ENCODE measurements around the gene ZNF649.
"Not testable (repeated sequence)": the region's sequence is repeated elsewhere in the genome, so short reads cannot be mapped to it uniquely, and the experiment has no call there.

Gene ZNF649

DNA sequence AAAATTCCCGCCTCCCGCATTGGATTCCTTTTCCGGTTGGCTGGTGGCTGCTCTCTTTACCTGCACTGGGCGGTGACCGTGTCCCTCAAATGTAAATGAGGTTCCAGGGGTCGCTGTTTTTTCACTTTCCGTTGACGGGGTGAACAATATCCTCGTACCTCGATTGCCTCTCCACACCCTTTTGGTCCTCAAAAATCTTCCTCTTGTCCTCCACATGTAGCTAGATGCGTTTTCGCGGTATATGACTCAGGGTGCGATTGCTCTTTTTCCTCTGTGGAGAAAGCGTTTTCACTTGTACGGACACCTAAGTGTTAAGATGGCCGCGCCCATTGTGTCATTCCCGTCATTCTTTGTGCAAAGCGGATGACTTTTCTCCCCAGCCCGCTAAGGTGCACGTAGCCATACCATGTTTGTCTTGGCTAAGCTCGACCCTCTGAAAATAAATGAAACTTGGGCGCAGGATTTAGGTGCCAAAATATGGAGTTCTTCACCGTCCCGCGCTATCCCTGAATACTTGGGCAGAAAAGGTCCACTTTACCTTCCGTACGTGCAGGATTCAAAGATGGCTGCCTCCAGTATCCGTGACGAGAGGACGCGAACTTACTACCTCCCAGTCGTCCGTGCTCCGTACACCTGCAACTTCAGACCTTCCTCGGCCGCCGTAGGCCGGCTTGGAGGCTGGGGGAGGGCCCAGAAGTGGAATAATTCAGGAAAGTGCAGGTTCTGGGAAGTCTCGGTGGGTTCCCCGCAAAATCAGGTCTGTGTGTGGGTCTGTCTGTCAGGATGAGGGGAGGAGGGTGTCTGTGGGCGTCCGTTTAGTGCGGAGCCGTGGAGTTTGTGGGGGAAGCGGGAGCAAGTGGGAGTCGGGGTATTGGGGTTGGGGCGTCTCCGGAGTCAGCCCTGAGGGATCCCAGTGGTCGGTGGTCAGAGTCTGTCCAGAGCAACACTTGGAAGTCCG, 22.2 kb upstream of the ZNF649 start, which contains the start of gene ZNF613:
Gene ZNF613, plus strand, starts transcription at position 689 of the 958 bp plus-strand sequence. CDS start 8,749 bp downstream, outside the sequence.
- peak within 1 kb of the TSS; percentile 80 for H3K27ac ChIP-seq
- no peak for TF ChIP-seq ZFX (IDR thresholded peaks at IDR 0.05)
- TF ChIP-seq, protein P1, sequence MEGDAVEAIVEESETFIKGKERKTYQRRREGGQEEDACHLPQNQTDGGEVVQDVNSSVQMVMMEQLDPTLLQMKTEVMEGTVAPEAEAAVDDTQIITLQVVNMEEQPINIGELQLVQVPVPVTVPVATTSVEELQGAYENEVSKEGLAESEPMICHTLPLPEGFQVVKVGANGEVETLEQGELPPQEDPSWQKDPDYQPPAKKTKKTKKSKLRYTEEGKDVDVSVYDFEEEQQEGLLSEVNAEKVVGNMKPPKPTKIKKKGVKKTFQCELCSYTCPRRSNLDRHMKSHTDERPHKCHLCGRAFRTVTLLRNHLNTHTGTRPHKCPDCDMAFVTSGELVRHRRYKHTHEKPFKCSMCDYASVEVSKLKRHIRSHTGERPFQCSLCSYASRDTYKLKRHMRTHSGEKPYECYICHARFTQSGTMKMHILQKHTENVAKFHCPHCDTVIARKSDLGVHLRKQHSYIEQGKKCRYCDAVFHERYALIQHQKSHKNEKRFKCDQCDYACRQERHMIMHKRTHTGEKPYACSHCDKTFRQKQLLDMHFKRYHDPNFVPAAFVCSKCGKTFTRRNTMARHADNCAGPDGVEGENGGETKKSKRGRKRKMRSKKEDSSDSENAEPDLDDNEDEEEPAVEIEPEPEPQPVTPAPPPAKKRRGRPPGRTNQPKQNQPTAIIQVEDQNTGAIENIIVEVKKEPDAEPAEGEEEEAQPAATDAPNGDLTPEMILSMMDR (conservative IDR thresholded peaks at IDR 0.05): peak; percentile 41

DNA sequence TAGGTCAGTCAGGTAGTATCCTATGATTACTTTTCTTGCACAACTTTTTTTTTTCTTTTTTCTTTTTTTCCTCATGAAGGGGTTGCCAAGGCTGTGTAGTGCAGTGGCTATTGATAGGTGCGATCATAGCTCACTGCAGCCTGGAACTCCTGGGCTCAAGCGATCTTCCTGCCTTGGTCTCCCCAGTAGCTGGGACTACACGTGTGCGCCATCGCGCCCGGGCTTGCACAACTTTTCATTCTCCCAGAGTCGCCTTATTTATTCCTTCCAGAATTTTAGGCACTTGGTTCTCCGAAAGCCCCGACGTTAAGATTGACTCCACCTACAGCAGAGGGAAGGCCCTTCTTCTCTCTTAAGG, 21.6 kb upstream of the ZNF649 start:
- TF ChIP-seq, protein P1 (conservative IDR thresholded peaks at IDR 0.05): no peak
- no peak for TF ChIP-seq ZFX (IDR thresholded peaks at IDR 0.05)
- peak overlapping the region; percentile 80 for H3K27ac ChIP-seq

DNA sequence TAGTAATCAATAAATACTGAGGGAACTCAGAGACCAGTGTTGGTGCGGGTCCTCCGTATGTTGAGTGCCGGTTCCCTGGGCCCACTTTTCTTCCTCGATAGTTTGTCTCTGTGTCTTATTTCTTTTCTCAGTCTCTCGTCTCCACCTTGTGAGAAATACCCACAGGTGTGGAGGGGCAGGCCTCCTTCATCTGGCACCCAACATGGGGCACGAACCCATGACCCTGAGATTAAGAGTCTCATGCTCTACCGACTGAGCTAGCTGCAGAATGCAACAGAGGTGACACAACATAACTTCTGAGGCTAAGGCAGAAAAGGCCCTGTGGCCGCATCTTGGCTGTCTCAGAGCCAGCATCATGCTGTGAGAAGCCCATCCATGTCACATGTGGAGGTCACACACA, 17.1 kb upstream of the ZNF649 start:
- H3K27ac ChIP-seq: no peak overlapping the region
- no peak for TF ChIP-seq ZFX (IDR thresholded peaks at IDR 0.05)
- TF ChIP-seq, protein P1 (conservative IDR thresholded peaks at IDR 0.05): no peak

DNA sequence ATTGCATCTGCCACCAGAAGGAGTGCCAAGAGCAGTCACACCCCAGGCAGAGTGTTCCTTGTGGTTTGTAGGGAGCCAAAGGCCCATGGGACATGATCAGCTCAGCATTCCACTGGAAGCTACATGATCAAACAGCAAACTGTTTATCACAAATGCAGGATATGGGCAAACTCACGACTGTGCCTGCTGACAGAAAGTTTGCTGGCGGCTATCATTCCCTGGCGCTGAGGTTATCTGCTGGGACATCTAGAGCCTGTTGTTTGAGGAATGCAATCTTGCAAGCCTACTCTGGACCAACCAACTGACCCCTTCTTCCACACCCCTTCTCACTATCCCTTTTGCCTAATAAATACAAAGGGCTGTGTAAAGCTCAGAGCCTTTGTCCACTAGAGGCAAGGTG, 14.8 kb upstream of the ZNF649 start:
- TF ChIP-seq, protein P1 (conservative IDR thresholded peaks at IDR 0.05): no peak
- TF ChIP-seq ZFX (IDR thresholded peaks at IDR 0.05): no peak
- no peak overlapping the region for H3K27ac ChIP-seq

DNA sequence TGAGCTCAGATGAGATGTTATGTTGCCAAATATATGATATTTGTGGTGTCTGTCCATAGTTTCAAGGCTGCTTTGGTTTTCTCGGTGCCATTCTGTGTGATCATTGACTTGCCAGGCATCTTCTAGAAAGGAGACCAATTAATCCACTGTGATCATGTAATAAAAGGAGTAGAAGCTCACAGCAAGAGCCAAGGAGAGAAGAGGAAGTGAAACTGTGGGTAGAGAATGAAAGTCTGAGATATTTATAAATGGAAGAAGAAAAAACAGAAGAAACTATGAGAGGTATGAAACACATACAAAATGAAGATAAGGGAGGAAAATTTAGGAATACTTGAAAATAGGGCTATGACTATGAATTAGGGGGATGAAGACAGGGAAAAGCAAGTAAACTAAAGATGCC, 11.3 kb upstream of the ZNF649 start:
- TF ChIP-seq, protein P1 (conservative IDR thresholded peaks at IDR 0.05): no peak
- TF ChIP-seq ZFX (IDR thresholded peaks at IDR 0.05): no peak
- no peak overlapping the region for H3K27ac ChIP-seq

DNA sequence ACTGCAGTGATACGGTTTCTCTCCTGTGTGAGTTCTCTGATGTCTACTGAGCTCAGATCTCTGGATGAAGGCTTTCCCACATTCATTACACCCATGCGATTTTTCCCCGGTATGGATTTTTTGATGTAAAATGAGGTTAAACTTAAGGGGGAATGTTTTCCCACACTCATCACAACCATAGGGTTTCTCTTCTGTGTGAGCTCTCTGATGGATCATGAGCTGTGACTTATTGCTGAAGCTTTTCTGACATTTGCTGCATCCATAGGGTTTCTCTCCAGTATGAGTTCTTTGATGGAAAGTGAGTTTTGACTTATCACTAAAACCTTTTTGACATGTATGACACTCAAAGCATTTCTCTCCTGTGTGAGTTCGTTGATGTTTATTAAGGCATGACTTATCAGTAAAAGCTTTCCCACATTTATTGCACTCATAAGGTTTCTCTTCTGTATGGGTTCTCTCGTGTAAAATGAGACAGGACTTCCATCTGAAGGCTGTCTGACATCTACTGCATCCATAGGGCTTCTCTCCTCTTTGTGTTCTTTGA, 10.6 kb upstream of the ZNF649 start:
- TF ChIP-seq ZFX (IDR thresholded peaks at IDR 0.05): no peak
- TF ChIP-seq, protein P1 (conservative IDR thresholded peaks at IDR 0.05): no peak
- no peak overlapping the region for H3K27ac ChIP-seq

DNA sequence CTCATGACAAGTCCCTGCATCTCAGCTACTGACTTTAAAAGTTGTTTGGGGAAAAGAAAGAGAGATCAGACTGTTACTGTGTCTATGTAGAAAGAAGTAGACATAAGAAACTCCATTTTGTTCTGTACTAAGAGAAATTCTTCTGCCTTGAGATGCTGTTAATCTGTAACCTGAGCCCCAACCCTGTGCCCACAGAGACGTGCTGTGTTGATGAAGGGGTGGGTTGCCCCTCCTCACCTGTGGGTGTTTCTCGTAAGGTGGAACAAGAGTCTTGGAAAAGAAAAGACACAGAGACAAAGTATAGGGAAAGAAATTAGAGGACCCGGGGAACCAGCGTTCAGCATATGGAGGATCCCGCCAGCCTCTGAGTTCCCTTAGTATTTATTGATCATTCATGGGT, 3.2 kb upstream of the ZNF649 start:
- not testable (repeated sequence) for H3K27ac ChIP-seq

DNA sequence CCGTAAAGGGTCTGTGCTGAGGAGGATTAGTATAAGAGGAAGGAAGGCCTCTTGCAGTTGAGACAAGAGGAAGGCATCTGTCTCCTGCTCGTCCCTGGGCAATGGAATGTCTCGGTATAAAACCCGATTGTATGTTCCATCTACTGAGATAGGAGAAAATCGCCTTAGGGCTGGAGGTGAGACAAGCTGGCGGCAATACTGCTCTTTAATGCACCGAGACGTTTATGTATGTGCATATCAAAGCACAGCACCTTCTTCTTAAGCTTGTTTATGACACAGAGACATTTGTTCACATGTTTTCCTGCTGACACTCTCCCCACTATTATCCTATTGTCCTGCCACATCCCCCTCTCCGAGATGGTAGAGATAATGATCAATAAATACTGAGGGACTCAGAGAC, 1.3 kb upstream of the ZNF649 start:
- H3K27ac ChIP-seq: not testable (repeated sequence)

DNA sequence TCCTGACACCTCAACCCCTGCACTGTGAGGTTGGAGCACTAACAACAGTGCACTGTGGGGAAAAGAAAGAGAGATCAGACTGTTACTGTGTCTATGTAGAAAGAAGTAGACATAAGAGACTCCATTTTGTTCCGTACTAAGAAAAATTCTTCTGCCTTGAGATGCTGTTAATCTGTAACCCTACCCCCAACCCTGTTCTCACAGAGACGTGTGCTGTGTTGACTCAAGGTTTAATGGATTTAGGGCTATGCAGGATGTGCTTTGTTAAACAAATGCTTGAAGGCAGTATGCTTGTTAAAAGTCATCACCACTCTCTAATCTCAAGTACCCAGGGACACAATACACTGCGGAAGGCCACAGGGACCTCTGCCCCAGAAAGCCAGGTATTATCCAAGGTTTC, 822 bp upstream of the ZNF649 start:
- not testable (repeated sequence) for H3K27ac ChIP-seq
